Thyroid gland (tissue), 4 donors: ENCODE results near the gene SH3RF2. TPM values are rescaled to one million over a fixed set of nuclear protein-coding genes. Genes with fewer than 3 reads are reported as not detected.

Experiments used
- DNase-seq, 2 donors: peaks; one replicate each; pipeline ENCODE4 v3.0.0-alpha.2; 2019
- H3K27ac ChIP-seq, 3 donors: fragments of 200-600 bp; sonication (generic); 1 replicate in 2 of 3; 2 replicates in 1 of 3; pipeline ENCODE4 v1.5.1; 2016 to 2019; ENCODE audit warnings: mild to moderate bottlenecking in 1 of 3, moderate library complexity in 1 of 3
- H3K27me3 ChIP-seq: fragments of 200-600 bp; sonication (generic); one replicate; pipeline ENCODE4 v1.5.1; 2019
- H3K36me3 ChIP-seq, 2 donors: fragments of 200-600 bp; sonication (generic); one replicate each; pipeline ENCODE4 v1.5.1; 2016 to 2019
- H3K4me1 ChIP-seq, 2 donors: fragments of 200-600 bp; sonication (generic); one replicate each; pipeline ENCODE4 v1.5.1; 2017 to 2019
- H3K4me3 ChIP-seq, 3 donors: fragments of 200-600 bp; sonication (generic); replicated peaks in 1 of 3; 1 replicate in 2 of 3; 2 replicates in 1 of 3; pipeline ENCODE4 v1.5.1; 2016; ENCODE audit warnings: mild to moderate bottlenecking in 1 of 3
- H3K9me3 ChIP-seq: fragments of 200-600 bp; sonication (generic); one replicate; pipeline ENCODE4 v1.5.1; 2017
- POLR2A ChIP-seq, 2 donors: fragments of 450-650 bp; IDR thresholded peaks; one replicate each; pipeline ENCODE4 v1.6.1; 2017; ENCODE audit warnings: antibody characterized with exemption in 2 of 2, mild to moderate bottlenecking in 2 of 2, moderate library complexity in 1 of 2
- WGBS, 2 donors: methylation state at CpG; one replicate each; pipeline ENCODE4 v1.1.5; 2017; 5-methylcytosine and 5-hydroxymethylcytosine counted together
- intact Hi-C: fragments of 100-400 bp; cut with DNase I; formaldehyde crosslinking; loops from one replicate; pipeline ENCODE4 v1.15.1; 2023
- total RNA-seq, 4 donors: library from RNA; depleted of rRNA; stranded (reverse); fragments of >200 nt; gene quantifications; one replicate each; pipeline ENCODE4 v1.2.3, GENCODE V29; 2016
- TF ChIP-seq, protein P1 (sequence below), 6 experiments: fragments of 200-600 bp in 3 of 6; fragments of 450-650 bp in 3 of 6; sonication (generic) in 3 of 6; IDR thresholded peaks; one replicate each; pipeline ENCODE4 v1.5.1; 2016 to 2019; ENCODE audit warnings: antibody characterized with exemption in 6 of 6, mild to moderate bottlenecking in 2 of 6, inconsistent platforms in 1 of 6, moderate library complexity in 1 of 6

SH3RF2 gene
- total RNA-seq, 4 donors from 2014 or later, result 3.1 to 20.8 (median 14.3) TPM

- no peak overlapping the region for H3K4me3 ChIP-seq
- TF ChIP-seq, protein P1, sequence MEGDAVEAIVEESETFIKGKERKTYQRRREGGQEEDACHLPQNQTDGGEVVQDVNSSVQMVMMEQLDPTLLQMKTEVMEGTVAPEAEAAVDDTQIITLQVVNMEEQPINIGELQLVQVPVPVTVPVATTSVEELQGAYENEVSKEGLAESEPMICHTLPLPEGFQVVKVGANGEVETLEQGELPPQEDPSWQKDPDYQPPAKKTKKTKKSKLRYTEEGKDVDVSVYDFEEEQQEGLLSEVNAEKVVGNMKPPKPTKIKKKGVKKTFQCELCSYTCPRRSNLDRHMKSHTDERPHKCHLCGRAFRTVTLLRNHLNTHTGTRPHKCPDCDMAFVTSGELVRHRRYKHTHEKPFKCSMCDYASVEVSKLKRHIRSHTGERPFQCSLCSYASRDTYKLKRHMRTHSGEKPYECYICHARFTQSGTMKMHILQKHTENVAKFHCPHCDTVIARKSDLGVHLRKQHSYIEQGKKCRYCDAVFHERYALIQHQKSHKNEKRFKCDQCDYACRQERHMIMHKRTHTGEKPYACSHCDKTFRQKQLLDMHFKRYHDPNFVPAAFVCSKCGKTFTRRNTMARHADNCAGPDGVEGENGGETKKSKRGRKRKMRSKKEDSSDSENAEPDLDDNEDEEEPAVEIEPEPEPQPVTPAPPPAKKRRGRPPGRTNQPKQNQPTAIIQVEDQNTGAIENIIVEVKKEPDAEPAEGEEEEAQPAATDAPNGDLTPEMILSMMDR (IDR thresholded peaks at IDR 0.05), result no peak
- WGBS, 2 donors, result 57 to 63% methylated on average over 6 of the region's 6 CpGs
- H3K4me1 ChIP-seq, result no peaks in the 10 kb centered on the region
- H3K27ac ChIP-seq, result no peak overlapping the region
- no peaks in the 10 kb centered on the region for H3K36me3 ChIP-seq
- intact Hi-C loops, result no loop called here
- no peaks in the 10 kb centered on the region for H3K9me3 ChIP-seq
- no peak for DNase-seq
- no peaks in the 10 kb centered on the region for H3K27me3 ChIP-seq
Measured at GRCh38 chr5:146081556-146081955, 145.2 kb downstream of the SH3RF2 start.

DNA sequence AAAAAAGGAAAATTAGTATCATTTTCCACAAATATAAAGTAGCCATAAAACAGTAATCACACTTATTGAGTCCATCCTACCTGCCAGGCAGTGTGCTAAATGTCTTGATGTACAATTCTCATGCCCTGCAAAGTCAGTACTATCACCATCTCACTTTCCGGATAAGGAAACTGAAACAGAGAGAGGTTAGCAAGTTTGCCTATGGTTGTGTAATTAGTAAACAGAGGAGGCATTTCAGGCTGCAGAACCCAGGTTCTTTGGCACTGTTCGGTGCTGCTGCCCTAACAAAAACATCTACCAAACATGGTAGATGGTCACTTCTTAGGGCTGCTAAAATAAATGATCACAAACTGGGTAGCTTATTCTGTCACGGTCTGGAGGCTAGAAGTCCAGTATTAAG lies 146.4 kb downstream of the SH3RF2 start:
- no peak for TF ChIP-seq POLR2A (IDR thresholded peaks at IDR 0.05)
- TF ChIP-seq, protein P1 (IDR thresholded peaks at IDR 0.05), result no peak
- intact Hi-C loops, result no loop called here
- Histone ChIP-seq H3K27me3 (no peaks in the 10 kb centered on the region), H3K9me3 (no peaks in the 10 kb centered on the region), H3K27ac (no peak overlapping the region), H3K4me3 (no peak overlapping the region), H3K4me1 (no peaks in the 10 kb centered on the region), H3K36me3 (no peaks in the 10 kb centered on the region)
- 82 to 98% methylated on average over 3 of the region's 3 CpGs for WGBS, 2 donors
- DNase-seq, result no peak

GRCh38 chr5:146084376-146084775 lies 148.0 kb downstream of the SH3RF2 start:
- Histone ChIP-seq H3K9me3 (no peaks in the 10 kb centered on the region), H3K4me1 (no peaks in the 10 kb centered on the region), H3K27me3 (no peaks in the 10 kb centered on the region), H3K4me3 (no peak overlapping the region), H3K27ac (no peak overlapping the region), H3K36me3 (no peaks in the 10 kb centered on the region)
- DNase-seq, result no peak
- 99 to 100% methylated on average over 4 of the region's 4 CpGs for whole genome bisulfite sequencing, 2 donors
- intact Hi-C loops, result no loop called here
- TF ChIP-seq, protein P1 (IDR thresholded peaks at IDR 0.05), result no peak
- no peak for TF ChIP-seq POLR2A (IDR thresholded peaks at IDR 0.05)

- no peaks in the 10 kb centered on the region for H3K9me3 ChIP-seq
- no peaks in the 10 kb centered on the region for H3K36me3 ChIP-seq
- no peaks in the 10 kb centered on the region for H3K27me3 ChIP-seq
- no peak overlapping the region for H3K4me3 ChIP-seq
- TF ChIP-seq POLR2A (IDR thresholded peaks at IDR 0.05), result no peak
- WGBS, 2 donors, result 85 to 89% methylated on average over 3 of the region's 3 CpGs
- H3K27ac ChIP-seq, result no peak overlapping the region
- H3K4me1 ChIP-seq, result no peaks in the 10 kb centered on the region
- intact Hi-C loops, result no loop called here
- no peak for DNase-seq
Measured at GRCh38 chr5:146088098-146088497, 151.7 kb downstream of the SH3RF2 start.

- no peak for TF ChIP-seq POLR2A (IDR thresholded peaks at IDR 0.05)
- TF ChIP-seq, protein P1 (IDR thresholded peaks at IDR 0.05), result no peak
- no peak overlapping the region for H3K4me3 ChIP-seq
- no peaks in the 10 kb centered on the region for H3K36me3 ChIP-seq
- H3K27me3 ChIP-seq, result no peaks in the 10 kb centered on the region
- intact Hi-C loops, result no loop called here
- DNase-seq, result no peak
- no peaks in the 10 kb centered on the region for H3K9me3 ChIP-seq
- H3K4me1 ChIP-seq, result no peaks in the 10 kb centered on the region
- no peak overlapping the region for H3K27ac ChIP-seq
Measured at GRCh38 chr5:146089287-146089686, 152.9 kb downstream of the SH3RF2 start.

DNA sequence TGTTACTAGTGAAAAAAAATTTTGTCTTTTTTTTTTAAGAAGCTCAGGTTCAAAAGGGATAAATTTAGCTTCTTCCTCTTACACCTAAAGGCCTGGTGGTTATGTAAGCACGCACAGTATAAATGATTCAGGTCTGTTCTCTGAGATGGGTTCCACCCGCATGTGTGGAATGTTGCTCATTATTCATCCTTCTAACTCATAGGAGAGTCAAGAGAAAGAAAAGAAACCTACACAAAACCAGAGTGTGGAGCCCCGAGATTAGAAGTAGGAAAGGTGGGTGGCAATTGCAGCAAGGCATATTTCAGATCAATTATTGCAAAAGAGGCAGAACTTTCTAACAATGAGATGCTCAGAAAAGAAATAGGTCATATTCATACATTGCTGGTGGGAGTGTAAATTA lies 155.5 kb downstream of the SH3RF2 start:
- intact Hi-C loops, result no loop called here
- no peak for DNase-seq
- no peak for TF ChIP-seq POLR2A (IDR thresholded peaks at IDR 0.05)
- Histone ChIP-seq H3K9me3 (no peaks in the 10 kb centered on the region), H3K27ac (no peak overlapping the region), H3K27me3 (no peaks in the 10 kb centered on the region), H3K4me3 (no peak overlapping the region), H3K36me3 (no peaks in the 10 kb centered on the region), H3K4me1 (no peaks in the 10 kb centered on the region)
- WGBS, 2 donors, result 86 to 94% methylated on average over 3 of the region's 3 CpGs
